Measurements from ENCODE around the gene MRPS10. TPM values are rescaled to one million over a fixed set of nuclear protein-coding genes. Genes with fewer than 3 reads are reported as not detected.

MRPS10 gene
- total RNA-seq (2021; ENCODE audit: unreplicated experiment) (67.6 TPM), Bru-seq, nascent RNA (percentile 94 among the genes with signal in this experiment), BruChase-seq, experiment 1, labeled RNA remaining after a 2-hour chase (percentile 95 among the genes with signal in this experiment), BruChase-seq, experiment 2, labeled RNA remaining after a 6-hour chase (percentile 97 among the genes with signal in this experiment)
- 48.0 TPM for polyA plus RNA-seq (2012; ENCODE audit: insufficient read length)
- long read RNA-seq, transcript MRPS10-201 (7 exons, 2,110 nt), result major isoform, 126 of 179 reads
- long read RNA-seq, partial matches to known transcripts, result 7 of 179 reads
- long read RNA-seq, other reads (novel, unspliced or antisense), result 46 of 179 reads

DNA sequence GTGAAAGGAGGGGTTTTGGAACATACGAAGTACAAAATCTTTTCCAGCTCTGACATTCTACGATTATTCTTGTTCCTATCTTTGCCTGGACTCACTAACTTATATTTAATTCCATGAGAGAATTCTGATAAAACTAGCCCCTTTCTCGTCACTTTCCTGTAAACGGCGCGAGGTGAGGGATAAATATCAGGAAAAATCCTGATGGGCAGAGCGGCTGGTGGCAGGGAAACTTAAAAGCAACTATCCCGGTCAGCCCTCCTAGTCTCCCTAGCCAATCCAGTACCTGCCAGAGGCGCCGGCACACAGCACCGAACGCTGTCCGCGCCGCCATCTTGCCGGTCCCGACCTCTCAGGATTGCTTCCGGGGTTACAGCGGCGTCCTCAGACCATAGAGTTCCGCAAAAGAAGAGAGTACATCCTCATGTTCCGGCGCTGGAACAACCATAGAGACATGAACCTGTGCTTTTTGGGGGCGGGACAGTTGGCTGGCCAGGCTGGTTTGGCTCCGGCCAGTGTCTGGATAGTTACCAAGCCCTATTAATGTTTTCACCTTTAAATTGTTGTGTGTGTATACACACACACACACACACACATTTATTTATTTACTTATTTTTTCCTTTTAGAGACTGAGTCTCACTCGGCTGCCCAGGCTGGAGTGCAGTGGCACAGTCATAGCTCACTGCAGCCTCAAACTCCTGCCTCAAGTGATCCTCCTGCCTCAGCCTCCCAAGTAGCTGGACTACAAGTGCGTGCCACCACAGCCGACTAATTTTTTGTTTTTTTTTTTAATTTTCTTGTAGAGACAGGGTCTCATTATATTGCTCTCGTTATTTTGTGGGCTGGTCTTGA is at the start of gene MRPS10:
Gene MRPS10, minus strand, starts transcription at position 343 of the 849 bp plus-strand sequence. Its CDS starts 12 bp downstream, at position 331.
- peak within 1 kb of the TSS; percentile 78 to 80 for H3K4me3 ChIP-seq (ENCODE audit: low read depth in 2 of 2, low read length in 2 of 2)
- intact Hi-C loops (cut with micrococcal nuclease; ENCODE audit: unreplicated experiment) (no loop called here), in situ Hi-C loops (cut with HindIII; ENCODE audit: low pct_unique_long_range_greater_than_20kb, low sequenced_read_pairs) (no loop called here)
- POLR2A ChIA-PET, result interaction anchor here (0.6 to 0.9 kb wide), 4 partner anchors 8 to 1913 kb away, joined by 3 to 9 read pairs (median 3); no protein-coding TSS in a partner anchor
- ATAC-seq, result peak; percentile 93
- H3K36me3 ChIP-seq (ENCODE audit: control insufficient read depth, insufficient read depth, low read length), result peaks cover 16% of the 10 kb centered on the region
- TF ChIP-seq POLR2AphosphoS5 (IDR thresholded peaks at IDR 0.05; ENCODE audit: low read depth, low read length) (peak; percentile 95), REST (IDR thresholded peaks at IDR 0.05; ENCODE audit: insufficient read depth in 1 of 2, low read depth in 2 of 2, low read length in 1 of 2) (peak in 1 of 2 experiments; percentile 48; a peak in 1 of 4 replicates), SIN3A (IDR thresholded peaks at IDR 0.05; ENCODE audit: borderline replicate concordance, insufficient read depth, low read depth, low read length) (no peak; the same call in 1 of the 2 replicates), TCF7L2 (IDR thresholded peaks at IDR 0.05; ENCODE audit: low read depth, low read length) (no peak)
- TF ChIP-seq, protein P1, sequence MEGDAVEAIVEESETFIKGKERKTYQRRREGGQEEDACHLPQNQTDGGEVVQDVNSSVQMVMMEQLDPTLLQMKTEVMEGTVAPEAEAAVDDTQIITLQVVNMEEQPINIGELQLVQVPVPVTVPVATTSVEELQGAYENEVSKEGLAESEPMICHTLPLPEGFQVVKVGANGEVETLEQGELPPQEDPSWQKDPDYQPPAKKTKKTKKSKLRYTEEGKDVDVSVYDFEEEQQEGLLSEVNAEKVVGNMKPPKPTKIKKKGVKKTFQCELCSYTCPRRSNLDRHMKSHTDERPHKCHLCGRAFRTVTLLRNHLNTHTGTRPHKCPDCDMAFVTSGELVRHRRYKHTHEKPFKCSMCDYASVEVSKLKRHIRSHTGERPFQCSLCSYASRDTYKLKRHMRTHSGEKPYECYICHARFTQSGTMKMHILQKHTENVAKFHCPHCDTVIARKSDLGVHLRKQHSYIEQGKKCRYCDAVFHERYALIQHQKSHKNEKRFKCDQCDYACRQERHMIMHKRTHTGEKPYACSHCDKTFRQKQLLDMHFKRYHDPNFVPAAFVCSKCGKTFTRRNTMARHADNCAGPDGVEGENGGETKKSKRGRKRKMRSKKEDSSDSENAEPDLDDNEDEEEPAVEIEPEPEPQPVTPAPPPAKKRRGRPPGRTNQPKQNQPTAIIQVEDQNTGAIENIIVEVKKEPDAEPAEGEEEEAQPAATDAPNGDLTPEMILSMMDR (IDR thresholded peaks at IDR 0.05), result no peak
- no peak for DNase-seq (ENCODE audit: low read depth, low spot score)
- no TSS peak for BruUV-seq (replicated peaks)
- CTCF ChIA-PET, result interaction anchor here (0.7 kb wide), 1 partner anchor 81 kb away, joined by 3 read pairs; no protein-coding TSS in a partner anchor
- peak within 1 kb of the TSS; percentile 100 for H3K27ac ChIP-seq (ENCODE audit: low read length)
- H3K27me3 ChIP-seq (ENCODE audit: control insufficient read depth, insufficient read depth, low read length), result no peaks in the 10 kb centered on the region
- no peaks in the 10 kb centered on the region for H3K9me3 ChIP-seq (ENCODE audit: control insufficient read depth, insufficient read depth, low read depth, low read length)
- H3K4me1 ChIP-seq (ENCODE audit: control insufficient read depth, insufficient read depth, low read length), result peaks cover 66% of the 10 kb centered on the region

DNA sequence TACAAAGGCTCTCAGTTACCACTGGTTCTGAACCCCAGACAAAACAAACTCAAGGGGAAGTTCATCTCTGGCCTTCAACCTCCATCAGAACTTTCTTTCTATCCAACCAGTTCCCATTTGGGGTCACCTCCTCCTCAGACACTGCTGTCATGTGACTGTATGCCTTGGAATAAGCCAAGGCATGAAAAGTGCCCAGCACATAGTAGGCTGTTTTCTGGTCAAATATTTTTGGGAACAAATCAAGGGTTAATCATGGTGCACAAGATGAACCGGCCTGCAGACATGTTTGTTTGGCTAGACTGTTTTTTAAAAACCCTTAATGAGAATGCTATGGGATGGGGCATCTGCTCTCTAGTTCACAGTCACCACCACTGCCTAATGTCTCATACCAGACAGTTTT is 48.9 kb upstream of the MRPS10 start:
- Histone ChIP-seq H3K36me3 (ENCODE audit: control insufficient read depth, insufficient read depth, low read length) (no peaks in the 10 kb centered on the region; the same call in 1 of the 2 replicates), H3K9me3 (ENCODE audit: control insufficient read depth, insufficient read depth, low read depth, low read length) (no peaks in the 10 kb centered on the region), H3K4me1 (ENCODE audit: control insufficient read depth, insufficient read depth, low read length) (0 out of 2 replicates have a peak, but pooled peaks cover 2% of the 10 kb centered on the region), H3K27me3 (ENCODE audit: control insufficient read depth, insufficient read depth, low read length) (no peaks in the 10 kb centered on the region), H3K27ac (ENCODE audit: low read length) (no peak overlapping the region), H3K4me3 (ENCODE audit: low read depth in 2 of 2, low read length in 2 of 2) (no peak overlapping the region)
- BruUV-seq (replicated peaks), result no TSS peak
- in situ Hi-C loops (cut with HindIII; ENCODE audit: low pct_unique_long_range_greater_than_20kb, low sequenced_read_pairs), result no loop called here
- no peak for DNase-seq (ENCODE audit: low read depth, low spot score)
- no peak for ATAC-seq
- no peak for TF ChIP-seq SIN3A (IDR thresholded peaks at IDR 0.05; ENCODE audit: borderline replicate concordance, insufficient read depth, low read depth, low read length)
- TF ChIP-seq REST (IDR thresholded peaks at IDR 0.05; ENCODE audit: insufficient read depth in 1 of 2, low read depth in 2 of 2, low read length in 1 of 2), result no peak
- TF ChIP-seq, protein P1 (IDR thresholded peaks at IDR 0.05), result no peak
- TF ChIP-seq POLR2AphosphoS5 (IDR thresholded peaks at IDR 0.05; ENCODE audit: low read depth, low read length), result no peak
- no peak for TF ChIP-seq TCF7L2 (IDR thresholded peaks at IDR 0.05; ENCODE audit: low read depth, low read length)
- ChIA-PET CTCF (no interaction called here), POLR2A (no interaction called here)
- intact Hi-C loops (cut with micrococcal nuclease; ENCODE audit: unreplicated experiment), result no loop called here

All from Panc1 (cell line).